WTC11 (cell line): Measurements from ENCODE around the gene ITGA2B.

Source experiments
- NR1H2 ChIP-seq: sonication (generic); formaldehyde crosslinking; IDR thresholded peaks from 2 replicates; pipeline ENCODE4 v1.9.0; 2021; ENCODE audit warnings: mild to moderate bottlenecking, moderate library complexity, missing genetic modification reagents
- TF ChIP-seq, protein P1 (sequence below): fragments of 200-600 bp; IDR thresholded peaks from 2 replicates; pipeline ENCODE4 v1.8.0; 2022; ENCODE audit warnings: antibody characterized with exemption

DNA sequence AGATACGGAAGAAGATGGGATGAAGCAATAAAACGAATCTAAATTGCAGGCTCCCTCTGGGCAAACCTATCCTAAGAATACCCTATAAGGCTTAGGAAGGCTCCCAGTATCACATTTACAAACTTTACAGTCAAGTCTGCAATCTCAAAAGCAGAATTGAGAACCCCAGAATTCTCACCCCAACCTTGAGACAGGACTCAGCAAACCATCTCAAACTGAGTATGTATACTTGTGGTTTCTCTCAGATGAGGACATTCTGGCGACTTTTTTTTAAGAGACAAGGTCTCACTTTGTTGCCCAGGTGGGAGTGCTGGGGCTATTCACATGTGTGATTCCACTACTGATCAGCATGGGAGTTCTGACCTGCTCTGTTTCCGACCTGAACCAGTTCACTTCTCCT is 19.3 kb upstream of the ITGA2B start:
- no peak for TF ChIP-seq NR1H2
- TF ChIP-seq, protein P1, sequence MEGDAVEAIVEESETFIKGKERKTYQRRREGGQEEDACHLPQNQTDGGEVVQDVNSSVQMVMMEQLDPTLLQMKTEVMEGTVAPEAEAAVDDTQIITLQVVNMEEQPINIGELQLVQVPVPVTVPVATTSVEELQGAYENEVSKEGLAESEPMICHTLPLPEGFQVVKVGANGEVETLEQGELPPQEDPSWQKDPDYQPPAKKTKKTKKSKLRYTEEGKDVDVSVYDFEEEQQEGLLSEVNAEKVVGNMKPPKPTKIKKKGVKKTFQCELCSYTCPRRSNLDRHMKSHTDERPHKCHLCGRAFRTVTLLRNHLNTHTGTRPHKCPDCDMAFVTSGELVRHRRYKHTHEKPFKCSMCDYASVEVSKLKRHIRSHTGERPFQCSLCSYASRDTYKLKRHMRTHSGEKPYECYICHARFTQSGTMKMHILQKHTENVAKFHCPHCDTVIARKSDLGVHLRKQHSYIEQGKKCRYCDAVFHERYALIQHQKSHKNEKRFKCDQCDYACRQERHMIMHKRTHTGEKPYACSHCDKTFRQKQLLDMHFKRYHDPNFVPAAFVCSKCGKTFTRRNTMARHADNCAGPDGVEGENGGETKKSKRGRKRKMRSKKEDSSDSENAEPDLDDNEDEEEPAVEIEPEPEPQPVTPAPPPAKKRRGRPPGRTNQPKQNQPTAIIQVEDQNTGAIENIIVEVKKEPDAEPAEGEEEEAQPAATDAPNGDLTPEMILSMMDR, result no peak
